ENCODE results near the gene LRFN3. TPM values are rescaled to one million over a fixed set of nuclear protein-coding genes. Genes with fewer than 3 reads are reported as not detected.

LRFN3 gene
- total and polyA plus RNA-seq, 4 donors, result 0.89 to 8.4 (median 2.1) TPM

DNA sequence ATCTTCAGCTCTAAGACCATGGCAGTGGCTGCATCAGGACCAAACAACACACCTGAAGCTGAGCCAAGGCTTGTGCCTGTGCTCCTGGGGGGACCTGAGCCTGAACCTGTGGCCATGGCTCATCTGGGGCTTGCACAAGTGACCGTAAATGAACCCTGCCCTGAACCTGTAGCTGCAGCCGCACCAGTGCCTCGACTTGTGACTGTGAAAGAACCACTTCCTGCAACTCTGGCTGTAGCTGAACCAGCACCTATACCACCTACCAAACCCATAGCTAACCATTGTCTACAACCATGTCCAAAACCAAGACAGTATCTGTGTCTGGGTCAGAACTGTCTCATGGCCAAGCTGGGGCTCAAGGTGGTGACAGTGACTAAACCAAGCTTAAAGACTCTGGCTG, 30.6 kb downstream of the LRFN3 start:
- Histone ChIP-seq H3K9ac (ENCODE audit: low read depth in 1 of 2, low read length in 2 of 2) (no peak overlapping the region), H3K27me3 (ENCODE audit: control insufficient read depth in 4 of 4, insufficient read depth in 4 of 4, low read length in 3 of 4) (no peaks in the 10 kb centered on the region), H3K4me3 (ENCODE audit: low read depth in 1 of 3, low read length in 3 of 3) (no peak overlapping the region), H3K4me1 (ENCODE audit: control insufficient read depth in 4 of 4, insufficient read depth in 4 of 4, low read length in 3 of 4) (peaks cover 0 to 2% (median 0%) of the 10 kb centered on the region in 4 donors), H3K9me3 (ENCODE audit: control insufficient read depth in 4 of 4, low read length in 3 of 4) (no peaks in the 10 kb centered on the region), H3K36me3 (ENCODE audit: control insufficient read depth in 4 of 4, insufficient read depth in 3 of 4, low read depth in 1 of 4, low read length in 3 of 4) (no peaks in the 10 kb centered on the region), H3K27ac (ENCODE audit: low read depth in 1 of 2, low read length in 2 of 2) (no peak overlapping the region)
- DNase-seq (ENCODE audit: low spot score), result no peak
- WGBS, result 78% methylated on average over 3 of the region's 3 CpGs
- TF ChIP-seq HNF4G (IDR thresholded peaks at IDR 0.05), result no peak
- TF ChIP-seq, protein P1, sequence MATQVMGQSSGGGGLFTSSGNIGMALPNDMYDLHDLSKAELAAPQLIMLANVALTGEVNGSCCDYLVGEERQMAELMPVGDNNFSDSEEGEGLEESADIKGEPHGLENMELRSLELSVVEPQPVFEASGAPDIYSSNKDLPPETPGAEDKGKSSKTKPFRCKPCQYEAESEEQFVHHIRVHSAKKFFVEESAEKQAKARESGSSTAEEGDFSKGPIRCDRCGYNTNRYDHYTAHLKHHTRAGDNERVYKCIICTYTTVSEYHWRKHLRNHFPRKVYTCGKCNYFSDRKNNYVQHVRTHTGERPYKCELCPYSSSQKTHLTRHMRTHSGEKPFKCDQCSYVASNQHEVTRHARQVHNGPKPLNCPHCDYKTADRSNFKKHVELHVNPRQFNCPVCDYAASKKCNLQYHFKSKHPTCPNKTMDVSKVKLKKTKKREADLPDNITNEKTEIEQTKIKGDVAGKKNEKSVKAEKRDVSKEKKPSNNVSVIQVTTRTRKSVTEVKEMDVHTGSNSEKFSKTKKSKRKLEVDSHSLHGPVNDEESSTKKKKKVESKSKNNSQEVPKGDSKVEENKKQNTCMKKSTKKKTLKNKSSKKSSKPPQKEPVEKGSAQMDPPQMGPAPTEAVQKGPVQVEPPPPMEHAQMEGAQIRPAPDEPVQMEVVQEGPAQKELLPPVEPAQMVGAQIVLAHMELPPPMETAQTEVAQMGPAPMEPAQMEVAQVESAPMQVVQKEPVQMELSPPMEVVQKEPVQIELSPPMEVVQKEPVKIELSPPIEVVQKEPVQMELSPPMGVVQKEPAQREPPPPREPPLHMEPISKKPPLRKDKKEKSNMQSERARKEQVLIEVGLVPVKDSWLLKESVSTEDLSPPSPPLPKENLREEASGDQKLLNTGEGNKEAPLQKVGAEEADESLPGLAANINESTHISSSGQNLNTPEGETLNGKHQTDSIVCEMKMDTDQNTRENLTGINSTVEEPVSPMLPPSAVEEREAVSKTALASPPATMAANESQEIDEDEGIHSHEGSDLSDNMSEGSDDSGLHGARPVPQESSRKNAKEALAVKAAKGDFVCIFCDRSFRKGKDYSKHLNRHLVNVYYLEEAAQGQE (IDR thresholded peaks at IDR 0.05), result no peak

DNA sequence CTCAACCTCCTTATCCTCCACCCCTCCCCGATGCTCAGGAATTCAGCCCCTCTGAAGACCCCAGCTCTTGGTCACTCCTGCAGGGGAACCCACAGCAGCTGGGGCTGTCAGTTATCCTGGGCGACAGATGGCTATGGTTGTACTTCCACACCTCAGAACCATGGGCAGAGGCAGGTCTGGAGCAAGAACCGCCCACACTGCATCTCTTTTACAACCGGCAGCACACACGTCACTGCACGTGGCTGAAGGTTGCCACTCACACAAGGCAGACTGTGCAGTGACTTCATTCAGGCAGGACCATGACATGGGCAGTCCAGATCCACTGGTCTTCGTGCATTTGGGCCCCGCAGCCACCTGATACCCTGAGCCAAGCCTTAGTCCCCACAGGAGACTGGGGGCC, 37.3 kb downstream of the LRFN3 start:
- no peaks in the 10 kb centered on the region for H3K27me3 ChIP-seq (ENCODE audit: control insufficient read depth in 4 of 4, insufficient read depth in 4 of 4, low read length in 3 of 4)
- H3K9ac ChIP-seq (ENCODE audit: low read depth in 1 of 2, low read length in 2 of 2), result no peak overlapping the region
- no peak overlapping the region for H3K4me3 ChIP-seq (ENCODE audit: low read depth in 1 of 3, low read length in 3 of 3)
- no peaks in the 10 kb centered on the region for H3K36me3 ChIP-seq (ENCODE audit: control insufficient read depth in 4 of 4, insufficient read depth in 3 of 4, low read depth in 1 of 4, low read length in 3 of 4)
- no peak for DNase-seq (ENCODE audit: low spot score)
- WGBS, result 38% methylated on average over 8 of the region's 8 CpGs
- H3K4me1 ChIP-seq (ENCODE audit: control insufficient read depth in 4 of 4, insufficient read depth in 4 of 4, low read length in 3 of 4), result peaks cover 0 to 2% (median 0%) of the 10 kb centered on the region in 4 donors
- no peaks in the 10 kb centered on the region for H3K9me3 ChIP-seq (ENCODE audit: control insufficient read depth in 4 of 4, low read length in 3 of 4)
- TF ChIP-seq, protein P2, sequence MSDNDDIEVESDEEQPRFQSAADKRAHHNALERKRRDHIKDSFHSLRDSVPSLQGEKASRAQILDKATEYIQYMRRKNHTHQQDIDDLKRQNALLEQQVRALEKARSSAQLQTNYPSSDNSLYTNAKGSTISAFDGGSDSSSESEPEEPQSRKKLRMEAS (IDR thresholded peaks at IDR 0.05), result no peak
- TF ChIP-seq RAD21 (IDR thresholded peaks at IDR 0.05) (no peak), HNF4G (IDR thresholded peaks at IDR 0.05) (no peak), GABPA (IDR thresholded peaks at IDR 0.05 in 1 of 2, conservative IDR thresholded peaks at IDR 0.05 in 1 of 2) (no peak)
- H3K27ac ChIP-seq (ENCODE audit: low read depth in 1 of 2, low read length in 2 of 2), result no peak overlapping the region

DNA sequence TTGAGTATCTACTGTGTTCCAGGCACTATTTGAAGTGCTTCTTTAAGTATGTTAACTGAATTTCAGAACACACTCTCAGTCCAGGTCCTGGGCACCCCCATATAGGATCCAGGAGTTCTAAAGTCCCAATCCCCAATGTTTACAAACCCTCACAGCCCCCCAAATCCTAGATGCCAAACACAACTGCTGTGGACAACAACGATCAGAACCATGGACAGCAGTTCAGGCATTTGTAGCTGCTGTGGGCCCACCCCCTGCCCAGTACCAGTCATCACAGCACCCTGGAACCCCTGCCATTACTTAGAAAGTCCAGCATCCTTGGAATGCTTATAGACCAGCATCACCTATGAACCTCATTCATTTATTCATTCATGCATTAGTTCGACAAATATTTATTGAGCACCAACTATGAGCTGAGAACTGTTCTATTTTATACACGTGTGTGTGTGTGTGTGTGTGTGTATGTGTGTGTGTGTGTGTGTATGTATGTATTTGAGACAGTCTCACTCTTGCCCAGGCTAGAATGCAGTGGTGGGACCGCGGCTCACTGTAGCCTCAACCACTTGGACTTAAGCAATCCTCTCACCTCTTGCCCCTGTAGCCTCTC, 39.5 kb downstream of the LRFN3 start:
- no peak for DNase-seq (ENCODE audit: low spot score)
- Histone ChIP-seq H3K36me3 (ENCODE audit: control insufficient read depth in 4 of 4, insufficient read depth in 3 of 4, low read depth in 1 of 4, low read length in 3 of 4) (no peaks in the 10 kb centered on the region), H3K9ac (ENCODE audit: low read depth in 1 of 2, low read length in 2 of 2) (no peak overlapping the region), H3K27ac (ENCODE audit: low read depth in 1 of 2, low read length in 2 of 2) (no peak overlapping the region), H3K4me1 (ENCODE audit: control insufficient read depth in 4 of 4, insufficient read depth in 4 of 4, low read length in 3 of 4) (no peaks in the 10 kb centered on the region), H3K27me3 (ENCODE audit: control insufficient read depth in 4 of 4, insufficient read depth in 4 of 4, low read length in 3 of 4) (no peaks in the 10 kb centered on the region), H3K9me3 (ENCODE audit: control insufficient read depth in 4 of 4, low read length in 3 of 4) (no peaks in the 10 kb centered on the region), H3K4me3 (ENCODE audit: low read depth in 1 of 3, low read length in 3 of 3) (no peak overlapping the region)
- TF ChIP-seq FOXA2 (IDR thresholded peaks at IDR 0.05), result no peak
- no peak for TF ChIP-seq JUND (IDR thresholded peaks at IDR 0.05)
- TF ChIP-seq, protein P1 (IDR thresholded peaks at IDR 0.05), result peak; percentile 99
- TF ChIP-seq TAF1 (conservative IDR thresholded peaks at IDR 0.05), result no peak
- no peak for TF ChIP-seq FOXA1 (IDR thresholded peaks at IDR 0.05)
- TF ChIP-seq, protein P3, sequence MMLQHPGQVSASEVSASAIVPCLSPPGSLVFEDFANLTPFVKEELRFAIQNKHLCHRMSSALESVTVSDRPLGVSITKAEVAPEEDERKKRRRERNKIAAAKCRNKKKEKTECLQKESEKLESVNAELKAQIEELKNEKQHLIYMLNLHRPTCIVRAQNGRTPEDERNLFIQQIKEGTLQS (IDR thresholded peaks at IDR 0.05), result no peak
- TF ChIP-seq, protein P2 (IDR thresholded peaks at IDR 0.05), result no peak
- no peak for TF ChIP-seq SP1 (IDR thresholded peaks at IDR 0.05)
- WGBS, result 30% methylated on average over 5 of the region's 5 CpGs

Measured in liver (tissue), 9 donors.